Vagina (tissue), 2 donors: ENCODE results near the gene RHNO1.
"Not testable (repeated sequence)": the region's sequence is repeated elsewhere in the genome, so short reads cannot be mapped to it uniquely, and the experiment has no call there.

Experiments
- CTCF ChIP-seq, 3 experiments: fragments of 450-650 bp in 2 of 3; fragments of 200-600 bp in 1 of 3; sonication (generic) in 1 of 3; IDR thresholded peaks; one replicate each; pipeline ENCODE4 v1.5.1; 2017 to 2019; ENCODE audit warnings: antibody characterized with exemption in 3 of 3, mild to moderate bottlenecking in 2 of 3, moderate library complexity in 2 of 3
- POLR2A ChIP-seq, 2 donors: fragments of 450-650 bp; IDR thresholded peaks; one replicate each; pipeline ENCODE4 v1.6.1; 2017; ENCODE audit warnings: antibody characterized with exemption in 2 of 2, mild to moderate bottlenecking in 2 of 2, moderate library complexity in 2 of 2
- POLR2AphosphoS5 ChIP-seq, 2 donors: sonication (generic); formaldehyde crosslinking; IDR thresholded peaks; one replicate each; pipeline ENCODE4 v1.9.0; 2017; ENCODE audit warnings: antibody characterized with exemption in 2 of 2, mild to moderate bottlenecking in 2 of 2, low read depth in 1 of 2; ENCODE audit not compliant: insufficient read depth in 1 of 2

DNA sequence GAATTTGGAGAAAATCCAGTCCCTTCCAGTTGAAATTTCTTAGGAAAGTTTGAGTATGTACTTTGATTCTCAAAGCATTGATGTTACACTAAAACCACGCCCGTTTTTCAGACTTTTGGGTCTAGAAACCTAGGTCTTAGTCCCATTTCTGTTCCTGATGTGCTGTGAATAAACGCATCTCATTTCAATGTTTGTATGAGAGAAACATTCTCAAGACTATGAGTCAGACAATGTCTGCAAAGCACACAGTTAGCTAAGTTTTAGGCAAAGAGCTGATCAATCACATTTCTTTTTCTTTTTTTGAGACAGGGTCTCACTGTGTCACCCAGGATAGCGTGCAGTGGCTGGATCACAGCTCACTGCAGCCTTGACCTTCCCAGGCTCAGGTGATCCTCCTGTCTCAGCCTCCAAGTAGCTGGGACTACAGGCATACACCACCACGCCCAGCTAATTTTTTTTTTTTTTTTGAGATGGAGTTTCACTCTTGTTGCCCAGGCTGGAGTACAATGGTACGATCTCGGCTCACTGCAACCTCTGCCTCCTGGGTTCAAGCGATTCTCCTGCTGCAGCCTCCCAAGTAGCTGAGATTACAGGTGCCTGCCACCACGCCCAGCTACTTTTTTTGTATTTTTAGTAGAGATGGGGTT lies 7.9 kb upstream of the RHNO1 start:
- TF ChIP-seq POLR2A (IDR thresholded peaks at IDR 0.05); POLR2AphosphoS5 (IDR thresholded peaks at IDR 0.05; ENCODE audit: insufficient read depth in 1 of 2, low read depth in 1 of 2); CTCF (IDR thresholded peaks at IDR 0.05): not testable (repeated sequence)
